Upper lobe of left lung (tissue), 6 donors: ENCODE measurements around the gene CHAD. TPM values are rescaled to one million over a fixed set of nuclear protein-coding genes. Genes with fewer than 3 reads are reported as not detected.
"Not testable (repeated sequence)": the region's sequence is repeated elsewhere in the genome, so short reads cannot be mapped to it uniquely, and the experiment has no call there.

Experiments
- ATAC-seq, 2 donors: fragments of 200-7000 bp; cut with Tn5 transposase; one replicate each; pipeline ENCODE4 v1.9.1; 2022; ENCODE audit warnings: mild to moderate bottlenecking in 2 of 2, moderate library complexity in 2 of 2; ENCODE audit not compliant: low FRiP score in 2 of 2
- DNase-seq, 2 donors: peaks; one replicate each; pipeline ENCODE4 v3.0.0-alpha.2; 2019 to 2020
- H3K27ac ChIP-seq, 4 donors: fragments of 200-600 bp; sonication (generic); one replicate each; pipeline ENCODE4 v1.5.1; 2016 to 2019
- H3K27me3 ChIP-seq, 4 donors: fragments of 200-600 bp; sonication (generic); one replicate each; pipeline ENCODE4 v1.5.1; 2017 to 2019
- H3K36me3 ChIP-seq, 4 donors: fragments of 200-600 bp; sonication (generic); one replicate each; pipeline ENCODE4 v1.5.1; 2016 to 2019
- H3K4me1 ChIP-seq, 4 donors: fragments of 200-600 bp; sonication (generic); one replicate each; pipeline ENCODE4 v1.5.1; 2018 to 2019
- H3K4me3 ChIP-seq, 4 donors: fragments of 200-600 bp; sonication (generic); one replicate each; pipeline ENCODE4 v1.5.1; 2017 to 2019; ENCODE audit warnings: mild to moderate bottlenecking in 2 of 4, moderate library complexity in 1 of 4
- H3K9me3 ChIP-seq, 4 donors: fragments of 200-600 bp; sonication (generic); one replicate each; pipeline ENCODE4 v1.5.1; 2018 to 2019
- EP300 ChIP-seq, 4 donors: sonication (generic); formaldehyde crosslinking; IDR thresholded peaks; one replicate each; pipeline ENCODE4 v1.5.1; 2017; ENCODE audit warnings: antibody characterized with exemption in 4 of 4, control low read depth in 2 of 4
- POLR2A ChIP-seq, 4 donors: fragments of 450-650 bp; IDR thresholded peaks; one replicate each; pipeline ENCODE4 v1.5.1; 2016 to 2017; ENCODE audit warnings: antibody characterized with exemption in 4 of 4, mild to moderate bottlenecking in 2 of 4
- POLR2AphosphoS5 ChIP-seq, 2 donors: sonication (generic); formaldehyde crosslinking; IDR thresholded peaks; one replicate each; pipeline ENCODE4 v1.5.1; 2017; ENCODE audit warnings: antibody characterized with exemption in 2 of 2
- WGBS, 2 donors: methylation state at CpG; one replicate each; pipeline ENCODE4 v1.1.5; 2017 to 2018; 5-methylcytosine and 5-hydroxymethylcytosine counted together
- total RNA-seq, 6 donors: library from RNA; depleted of rRNA in 4 of 6; stranded (reverse); fragments of >200 nt in 4 of 6; gene quantifications; one replicate each; pipeline versions ENCODE4 v1.1.0 to v1.2.1, GENCODE V29; 2016 to 2021
- TF ChIP-seq, protein P1 (sequence below), 6 experiments: fragments of 450-650 bp in 4 of 6; fragments of 200-600 bp in 2 of 6; sonication (generic) in 2 of 6; IDR thresholded peaks; one replicate each; pipeline ENCODE4 v1.5.1; 2016 to 2019; ENCODE audit warnings: antibody characterized with exemption in 6 of 6
- donor health status: DM: no; HTN: no; CAD: no; lungs with moderate emphysema.
- donor health status: DM: no; HTN: yes; CAD: no; lungs with severe emphysema.

CHAD gene
- total RNA-seq, 6 donors from 2014 or later: 0.13 to 0.30 (median 0.21) TPM; not detected in 2

DNA sequence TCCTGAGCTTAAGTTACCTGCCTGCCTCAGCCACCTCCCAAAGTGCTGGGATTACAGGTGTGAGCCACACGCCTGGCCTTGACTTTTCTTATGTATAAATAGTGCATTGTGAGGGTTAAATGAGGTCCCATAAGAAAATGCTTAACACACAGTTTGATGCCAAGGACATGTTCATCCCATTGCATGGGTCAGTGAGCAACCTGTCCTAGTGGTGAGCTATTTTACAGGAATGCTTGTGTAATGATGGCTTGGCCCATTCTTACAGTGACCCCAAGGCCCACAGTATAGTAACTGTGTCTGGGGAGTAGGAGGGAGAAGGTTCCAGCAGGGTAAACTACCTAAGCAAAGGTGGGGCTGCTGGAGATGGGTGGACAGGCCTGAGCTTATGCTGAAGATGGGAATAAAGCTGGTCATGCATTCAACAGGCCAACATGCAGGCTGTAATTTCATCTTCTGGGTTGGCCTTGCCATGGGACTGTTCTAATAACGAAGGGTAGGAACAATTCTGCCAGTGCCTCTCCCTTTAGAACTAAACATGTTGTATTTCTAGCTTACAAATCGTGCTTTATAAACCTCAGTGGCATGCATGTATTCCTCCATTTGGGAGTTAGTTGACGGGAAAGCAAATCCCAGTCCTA is 36.4 kb downstream of the CHAD start:
- no peak for TF ChIP-seq EP300 (IDR thresholded peaks at IDR 0.05)
- TF ChIP-seq POLR2AphosphoS5 (IDR thresholded peaks at IDR 0.05): no peak
- TF ChIP-seq POLR2A (IDR thresholded peaks at IDR 0.05): no peak
- TF ChIP-seq, protein P1, sequence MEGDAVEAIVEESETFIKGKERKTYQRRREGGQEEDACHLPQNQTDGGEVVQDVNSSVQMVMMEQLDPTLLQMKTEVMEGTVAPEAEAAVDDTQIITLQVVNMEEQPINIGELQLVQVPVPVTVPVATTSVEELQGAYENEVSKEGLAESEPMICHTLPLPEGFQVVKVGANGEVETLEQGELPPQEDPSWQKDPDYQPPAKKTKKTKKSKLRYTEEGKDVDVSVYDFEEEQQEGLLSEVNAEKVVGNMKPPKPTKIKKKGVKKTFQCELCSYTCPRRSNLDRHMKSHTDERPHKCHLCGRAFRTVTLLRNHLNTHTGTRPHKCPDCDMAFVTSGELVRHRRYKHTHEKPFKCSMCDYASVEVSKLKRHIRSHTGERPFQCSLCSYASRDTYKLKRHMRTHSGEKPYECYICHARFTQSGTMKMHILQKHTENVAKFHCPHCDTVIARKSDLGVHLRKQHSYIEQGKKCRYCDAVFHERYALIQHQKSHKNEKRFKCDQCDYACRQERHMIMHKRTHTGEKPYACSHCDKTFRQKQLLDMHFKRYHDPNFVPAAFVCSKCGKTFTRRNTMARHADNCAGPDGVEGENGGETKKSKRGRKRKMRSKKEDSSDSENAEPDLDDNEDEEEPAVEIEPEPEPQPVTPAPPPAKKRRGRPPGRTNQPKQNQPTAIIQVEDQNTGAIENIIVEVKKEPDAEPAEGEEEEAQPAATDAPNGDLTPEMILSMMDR (IDR thresholded peaks at IDR 0.05): no peak
- Histone ChIP-seq H3K4me1 (peaks cover 7 to 28% (median 16%) of the 10 kb centered on the region in 4 donors), H3K27ac (no peak overlapping the region)

DNA sequence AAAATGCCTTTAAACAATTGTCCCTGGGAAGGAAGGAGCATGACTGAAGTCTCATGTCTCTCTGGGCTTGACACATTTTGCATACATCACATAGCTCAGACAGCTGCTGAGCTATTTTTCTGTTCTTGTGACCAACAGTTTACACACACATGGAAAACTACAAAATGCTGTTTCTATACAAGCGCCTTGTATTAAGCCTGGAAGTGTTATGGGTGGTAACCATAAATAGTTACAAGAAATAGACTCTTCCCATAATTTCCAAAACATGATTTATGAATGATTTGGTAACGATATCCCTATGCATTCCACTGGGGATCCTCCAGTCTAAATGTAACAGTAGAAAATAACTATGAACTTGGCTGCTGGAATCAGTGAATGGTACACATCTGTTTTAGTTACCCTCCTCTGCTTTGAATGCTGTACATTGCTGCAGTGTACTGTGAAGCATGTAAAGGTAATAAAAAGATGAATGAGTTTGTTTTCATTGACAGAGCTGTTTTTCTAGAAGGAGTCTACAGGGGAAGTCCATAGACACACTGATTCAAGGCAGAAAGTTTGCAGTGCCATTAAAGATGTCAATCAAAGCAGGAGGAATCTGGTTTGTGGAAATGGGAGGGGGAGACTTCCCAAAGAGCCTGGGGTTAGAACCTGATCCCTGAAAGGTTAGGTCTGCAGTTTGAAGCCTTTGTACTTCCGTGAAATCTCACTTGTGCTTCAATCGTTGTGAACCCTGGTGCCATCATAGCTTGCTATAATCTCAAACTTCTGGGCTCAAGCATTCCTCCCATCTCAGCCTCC is 37.7 kb downstream of the CHAD start:
- Histone ChIP-seq H3K36me3 (peaks cover 0 to 4% (median 1%) of the 10 kb centered on the region in 4 donors), H3K27me3 (no peaks in the 10 kb centered on the region), H3K9me3 (no peaks in the 10 kb centered on the region), H3K4me1 (peaks cover 11 to 39% (median 23%) of the 10 kb centered on the region in 4 donors), H3K27ac (no peak overlapping the region), H3K4me3 (no peak overlapping the region)
- 78 to 79% methylated on average over 4 of the region's 4 CpGs for WGBS, 2 donors
- ATAC-seq (no peak), DNase-seq (no peak)
- TF ChIP-seq EP300 (IDR thresholded peaks at IDR 0.05): no peak
- TF ChIP-seq POLR2AphosphoS5 (IDR thresholded peaks at IDR 0.05): no peak
- TF ChIP-seq POLR2A (IDR thresholded peaks at IDR 0.05): no peak
- TF ChIP-seq, protein P1 (IDR thresholded peaks at IDR 0.05): no peak

More for the DNA sequence above, 36.4 kb downstream of the CHAD start:
- no peaks in the 10 kb centered on the region for H3K9me3 ChIP-seq
- peaks cover 0 to 4% (median 1%) of the 10 kb centered on the region in 4 donors for H3K36me3 ChIP-seq
- H3K4me3 ChIP-seq: no peak overlapping the region
- DNase-seq (no peak), ATAC-seq (peak in 1 of 2 donors; percentile 45)
- WGBS, 2 donors: 94 to 95% methylated on average over 4 of the region's 4 CpGs
- H3K27me3 ChIP-seq: no peaks in the 10 kb centered on the region

DNA sequence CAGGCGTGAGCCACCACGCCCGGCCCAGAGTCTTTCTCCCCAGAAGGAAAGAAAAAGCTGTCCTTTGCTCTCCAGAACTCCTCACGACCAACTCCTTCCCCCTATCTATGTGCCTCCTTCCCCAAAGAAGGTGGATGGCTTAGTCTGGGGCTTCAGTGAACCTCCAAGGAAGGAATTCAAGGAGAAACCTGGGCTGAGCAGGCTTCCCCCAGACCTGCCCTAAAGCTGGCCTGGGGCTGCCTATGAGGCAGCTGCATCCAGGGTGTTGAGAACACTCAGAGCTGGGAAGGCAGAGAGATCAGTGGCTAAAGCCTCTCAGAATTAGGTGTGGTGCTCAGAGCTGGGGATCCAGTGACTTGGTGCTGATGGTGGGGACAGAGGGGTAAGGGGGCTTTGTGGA is 38.9 kb downstream of the CHAD start:
- DNase-seq (no peak), ATAC-seq (no peak)
- H3K4me1 ChIP-seq: peaks cover 20 to 50% (median 32%) of the 10 kb centered on the region in 4 donors
- H3K36me3 ChIP-seq: no peaks in the 10 kb centered on the region
- H3K9me3 ChIP-seq: no peaks in the 10 kb centered on the region
- peak overlapping the region in 2 of 4 donors; percentile 22 to 86 for H3K27ac ChIP-seq
- TF ChIP-seq POLR2AphosphoS5 (IDR thresholded peaks at IDR 0.05) (no peak), EP300 (IDR thresholded peaks at IDR 0.05) (no peak), POLR2A (IDR thresholded peaks at IDR 0.05) (no peak)
- TF ChIP-seq, protein P1 (IDR thresholded peaks at IDR 0.05): no peak
- no peaks in the 10 kb centered on the region for H3K27me3 ChIP-seq
- WGBS, 2 donors: 91 to 96% methylated on average over 4 of the region's 4 CpGs
- no peak overlapping the region for H3K4me3 ChIP-seq

DNA sequence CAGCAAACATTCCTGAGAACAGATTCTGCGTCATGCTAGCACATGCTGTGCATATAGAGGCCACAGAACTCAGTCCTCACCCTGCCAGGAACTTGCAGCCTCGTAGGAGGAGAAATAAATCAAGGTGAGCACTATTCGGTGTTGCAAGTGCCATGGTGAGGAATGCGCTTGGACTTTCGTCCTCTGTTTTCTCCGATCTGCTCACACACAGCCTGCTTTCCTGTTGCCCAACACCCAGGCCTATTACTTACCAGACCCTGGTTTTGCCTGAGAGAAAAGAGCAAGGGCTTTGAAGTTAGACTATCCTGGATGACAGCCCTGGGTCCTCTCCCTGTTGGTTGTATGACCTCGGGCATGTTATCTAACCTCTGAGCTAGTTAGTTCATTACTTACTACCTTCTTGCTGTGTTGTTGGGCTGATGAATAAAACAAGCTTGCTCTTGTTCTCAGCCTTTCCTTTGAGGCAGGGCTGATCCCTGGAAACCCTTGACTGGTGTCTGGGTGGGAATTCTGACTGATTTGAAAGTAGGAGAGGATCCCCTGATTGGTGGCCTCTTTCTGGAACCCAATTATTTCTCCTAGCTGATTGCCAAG is 39.8 kb downstream of the CHAD start:
- ATAC-seq: no peak
- H3K4me1 ChIP-seq: peaks cover 24 to 57% (median 41%) of the 10 kb centered on the region in 4 donors
- no peak overlapping the region for H3K4me3 ChIP-seq
- peak overlapping the region; percentile 22 to 86 (median 44) for H3K27ac ChIP-seq
- 46 to 77% methylated on average over 7 of the region's 7 CpGs for WGBS, 2 donors
- no peaks in the 10 kb centered on the region for H3K9me3 ChIP-seq
- TF ChIP-seq POLR2AphosphoS5 (IDR thresholded peaks at IDR 0.05) (peak in 1 of 2 donors; percentile 37), POLR2A (IDR thresholded peaks at IDR 0.05) (no peak)
- H3K27me3 ChIP-seq: no peaks in the 10 kb centered on the region
- H3K36me3 ChIP-seq: no peaks in the 10 kb centered on the region
- peak in 1 of 2 donors; percentile 56 for DNase-seq

DNA sequence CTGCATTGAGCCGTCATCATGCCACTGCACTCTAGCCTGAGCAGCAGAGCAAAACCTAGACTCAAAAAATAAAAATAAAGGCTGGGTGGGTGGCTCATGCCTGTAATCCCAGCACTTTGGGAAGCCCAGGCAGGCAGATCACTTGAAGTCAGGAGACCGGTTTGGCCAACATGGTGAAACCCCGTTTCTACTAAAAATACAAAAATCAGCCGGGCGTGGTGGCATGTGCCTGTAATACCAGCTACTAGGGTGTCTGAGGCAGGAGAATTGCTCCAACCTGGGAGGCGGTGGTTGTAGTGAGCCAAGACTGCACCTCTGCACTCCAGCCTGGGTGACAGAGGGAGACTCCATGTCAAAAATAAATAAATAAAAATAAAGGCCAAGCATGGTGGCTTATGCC is 40.6 kb downstream of the CHAD start:
- Histone ChIP-seq H3K27ac (peak overlapping the region in 3 of 4 donors; percentile 42 to 86 (median 60)), H3K4me1 (peaks cover 25 to 61% (median 43%) of the 10 kb centered on the region in 4 donors)
- not testable (repeated sequence) for ATAC-seq, H3K36me3 ChIP-seq, H3K4me3 ChIP-seq, DNase-seq, H3K9me3 ChIP-seq, H3K27me3 ChIP-seq
- 80 to 84% methylated on average over 6 of the region's 6 CpGs for WGBS, 2 donors
